Measurements from ENCODE around the gene MUC4.
"Not testable (repeated sequence)": the region's sequence is repeated elsewhere in the genome, so short reads cannot be mapped to it uniquely, and the experiment has no call there.

The MUC4 gene

GRCh38 chr3:195810455-195810845 is 1.3 kb downstream of the MUC4 start:
- DNase-seq (ENCODE audit: low read depth) = no peak

DNA sequence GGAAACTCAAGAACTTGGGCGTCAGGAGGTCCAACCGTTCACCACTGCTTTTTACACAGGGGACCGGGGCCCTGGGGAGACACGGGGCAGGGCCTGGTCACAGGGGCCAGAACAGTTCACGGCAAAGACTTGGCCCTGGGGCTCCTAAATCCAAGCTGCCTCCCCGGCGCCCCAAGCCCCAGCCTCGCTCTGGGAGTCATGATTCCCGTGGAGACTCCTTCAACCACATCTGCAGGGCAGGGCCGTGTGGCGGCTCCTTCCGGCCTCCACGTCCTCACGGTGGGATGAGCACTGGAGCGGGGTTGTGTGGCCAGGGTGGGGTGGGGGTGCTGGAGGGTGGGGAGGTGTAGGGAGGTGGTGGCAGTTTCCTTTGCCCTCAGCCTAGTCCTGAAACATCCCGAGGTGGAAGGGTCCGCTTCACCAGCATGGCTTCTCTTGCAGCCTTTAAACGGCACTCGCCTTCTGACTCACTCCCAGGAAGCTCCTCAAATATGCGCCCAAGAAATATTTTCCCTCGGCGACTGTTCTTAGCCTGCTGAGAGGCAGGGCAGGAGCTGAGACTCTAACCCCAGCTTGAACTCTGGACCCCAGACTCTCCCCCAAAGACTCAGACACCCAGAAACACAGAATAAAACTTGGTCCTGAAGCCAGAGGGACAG is 1.8 kb downstream of the MUC4 start:
- DNase-seq (ENCODE audit: low read depth) = no peak

DNA sequence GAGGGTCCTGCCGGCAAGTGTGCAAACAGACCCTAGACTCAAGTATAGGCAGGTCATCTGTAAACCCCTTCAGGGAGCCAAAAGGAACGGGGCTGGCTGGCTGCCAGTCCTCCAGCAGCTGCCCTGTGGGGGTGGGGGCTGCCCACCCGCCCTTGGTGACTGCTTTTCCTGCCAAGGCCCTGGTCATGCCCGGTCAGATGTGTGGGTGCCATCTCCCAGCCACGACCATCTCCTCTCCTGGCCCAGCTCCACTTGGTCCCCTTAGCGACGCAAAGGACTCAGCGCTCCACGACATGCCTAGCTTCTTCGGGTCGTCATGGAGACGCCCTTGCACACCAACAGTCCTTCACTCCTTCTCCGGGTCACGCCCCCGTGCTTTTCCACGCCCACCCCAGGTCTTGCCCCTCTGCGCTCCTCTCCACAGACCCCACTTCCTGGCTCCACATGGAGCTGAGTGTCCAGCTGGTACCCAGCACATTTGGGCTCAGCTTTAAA is 2.4 kb downstream of the MUC4 start:
- DNase-seq (ENCODE audit: low read depth) = no peak

GRCh38 chr3:195808741-195809290 is 2.9 kb downstream of the MUC4 start:
- DNase-seq (ENCODE audit: low read depth) = no peak

DNA sequence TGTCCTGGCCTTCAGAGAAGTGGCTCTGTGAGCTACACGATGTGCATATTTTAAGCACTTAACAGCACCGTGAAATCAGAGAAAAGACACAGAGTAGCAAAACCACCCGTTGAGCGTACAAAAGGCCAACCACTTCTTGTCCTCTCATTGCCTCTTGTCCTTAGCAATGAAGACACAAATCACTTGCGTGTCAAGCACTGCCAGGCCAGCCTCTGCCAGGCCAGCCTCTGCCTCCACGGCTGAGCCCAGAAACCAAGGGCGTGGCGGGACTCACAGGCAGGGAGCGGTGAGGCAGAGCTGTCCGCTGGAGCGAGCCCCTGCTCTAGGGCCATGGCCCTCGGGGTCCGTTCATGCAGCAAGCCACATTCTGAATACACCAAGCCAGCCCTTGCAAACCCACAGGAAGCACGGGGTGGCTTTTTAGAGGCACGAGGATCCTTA is 4.0 kb downstream of the MUC4 start:
- DNase-seq (ENCODE audit: low read depth) = no peak

DNA sequence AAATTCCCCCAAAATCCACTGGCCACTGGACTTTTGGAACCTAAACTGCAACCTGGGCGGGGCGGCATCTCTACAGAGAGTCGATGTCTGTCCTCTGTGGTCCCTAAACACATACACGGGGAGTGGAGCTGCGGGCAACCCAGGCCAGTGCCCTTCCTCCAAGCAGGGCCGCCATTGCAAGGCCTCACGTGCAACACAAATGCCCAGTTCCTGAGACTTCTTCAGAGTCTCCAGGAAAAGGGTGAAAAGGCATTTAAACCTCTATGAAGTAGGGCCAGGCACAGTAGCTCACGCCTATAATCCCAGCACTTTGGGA is 4.9 kb downstream of the MUC4 start:
- no peak for DNase-seq (ENCODE audit: low read depth)

DNA sequence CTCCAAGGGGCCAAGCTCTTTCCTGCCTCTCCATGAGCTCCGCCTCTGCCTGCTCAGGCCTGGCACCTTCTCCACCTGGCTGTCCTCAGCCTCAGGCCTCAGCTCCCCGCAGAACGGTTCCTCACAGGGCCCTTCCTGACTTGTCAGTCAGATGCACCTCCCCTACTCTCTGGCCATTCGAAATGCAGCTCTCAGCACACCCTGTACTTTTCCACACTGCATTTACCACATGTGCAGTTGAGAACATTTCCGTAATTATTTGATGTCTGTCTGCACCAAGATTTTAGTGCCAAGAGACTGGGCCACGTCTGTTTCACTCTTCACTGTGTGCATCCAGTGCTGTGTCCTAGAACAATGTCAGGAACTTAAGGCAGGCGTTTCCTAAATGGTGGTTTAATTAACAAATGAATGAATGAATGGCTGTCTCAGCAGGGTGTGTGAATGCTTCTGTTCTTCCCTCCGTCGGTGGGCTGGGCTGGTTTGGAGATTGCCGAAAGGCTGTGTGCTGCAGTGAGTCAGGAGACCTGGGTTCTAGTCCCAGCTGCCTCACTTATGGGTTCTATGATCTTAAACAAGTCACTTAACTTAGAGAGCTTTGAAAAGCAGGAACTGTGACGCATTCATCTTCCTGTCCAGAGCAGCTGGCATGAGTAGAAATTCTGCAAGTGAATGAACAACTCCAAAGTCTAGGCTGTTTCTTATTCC is 5.4 kb downstream of the MUC4 start:
- DNase-seq (ENCODE audit: low read depth) = no peak

DNA sequence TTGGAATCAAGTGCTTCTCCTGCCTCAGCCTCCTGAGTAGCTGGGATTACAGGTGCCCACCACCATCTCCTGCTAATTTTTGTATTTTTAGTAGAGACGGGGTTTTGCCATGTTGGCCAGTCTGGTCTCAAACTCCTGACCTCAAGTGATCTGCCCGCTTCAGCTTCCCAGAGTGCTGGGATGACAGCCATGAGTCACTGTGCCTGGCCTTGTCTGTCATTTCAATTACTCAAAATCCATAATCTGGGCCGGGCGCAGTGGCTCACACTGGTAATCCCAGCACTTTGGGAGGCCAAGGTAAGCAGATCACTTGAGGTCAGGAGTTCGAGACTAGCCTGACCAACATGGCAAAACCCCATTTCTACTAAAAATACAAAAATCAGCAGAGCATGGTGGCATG is 6.1 kb downstream of the MUC4 start:
- DNase-seq (ENCODE audit: low read depth) = not testable (repeated sequence)

GRCh38 chr3:195805181-195805580 is 6.5 kb downstream of the MUC4 start:
- no peak for DNase-seq (ENCODE audit: low read depth)

GRCh38 chr3:195803289-195803908 is 8.3 kb downstream of the MUC4 start:
- no peak for DNase-seq (ENCODE audit: low read depth)

DNA sequence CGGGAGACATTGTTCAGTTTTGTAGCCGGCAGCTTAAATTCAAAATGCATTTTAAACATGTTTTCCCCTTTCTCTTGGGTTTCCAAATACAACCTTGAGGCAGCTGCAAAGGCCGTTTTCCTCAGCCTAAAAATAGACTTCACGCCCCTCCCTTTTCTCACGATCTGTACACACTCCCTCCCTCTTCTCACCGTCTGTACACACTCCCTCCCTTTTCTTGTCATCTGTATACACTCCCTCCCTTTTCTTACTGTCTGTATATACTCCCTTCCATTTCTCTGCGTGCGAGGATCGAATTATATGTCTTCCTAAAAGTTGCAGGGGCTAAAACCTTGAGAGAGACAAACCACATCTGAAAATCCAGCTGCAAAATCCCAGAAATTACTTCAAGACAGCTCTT is 8.9 kb downstream of the MUC4 start:
- DNase-seq (ENCODE audit: low read depth) = no peak

DNA sequence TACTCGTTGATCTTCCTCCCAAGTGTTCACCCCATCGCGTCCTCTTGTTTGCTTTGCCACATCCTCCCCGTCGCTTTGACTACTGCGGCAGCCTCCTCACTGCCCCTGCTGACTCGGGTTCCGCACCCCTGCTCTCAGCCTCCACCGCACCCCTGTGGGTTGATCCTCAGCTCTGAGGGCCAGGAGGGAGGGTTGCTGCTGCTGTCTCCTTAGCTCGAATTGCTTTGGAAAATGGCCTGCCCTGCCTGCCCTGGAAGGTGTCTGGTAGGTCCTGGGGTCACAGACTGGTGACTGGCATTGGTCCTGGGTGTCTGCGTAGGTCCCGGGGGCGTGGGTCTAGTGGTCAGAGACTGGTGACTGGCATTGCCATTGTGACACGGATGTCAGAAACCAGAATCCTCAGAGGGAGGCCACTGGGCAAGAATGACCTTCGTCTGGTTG is 9.4 kb downstream of the MUC4 start:
- DNase-seq (ENCODE audit: low read depth) = no peak

GRCh38 chr3:195801251-195802183 is 10.2 kb downstream of the MUC4 start:
- DNase-seq (ENCODE audit: low read depth) = no peak

DNA sequence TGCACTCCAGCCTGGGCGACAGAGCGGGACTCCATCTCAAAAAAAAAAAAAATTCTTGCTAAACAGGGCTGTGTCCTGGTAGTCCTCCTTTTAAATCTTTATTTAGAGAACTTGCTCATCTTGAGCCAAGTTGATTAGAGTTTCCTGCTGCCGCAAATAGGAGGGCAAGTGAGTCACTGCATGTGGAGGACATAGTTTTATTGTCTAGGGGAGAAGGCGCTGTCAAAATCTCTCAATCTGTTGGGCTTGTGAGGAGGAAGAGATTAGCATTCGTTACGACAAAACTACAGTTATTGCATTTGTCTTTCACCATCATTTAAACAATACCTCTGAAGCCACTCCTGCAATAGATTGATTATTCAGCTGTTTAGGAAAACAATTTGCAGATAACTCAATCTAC is 11.5 kb downstream of the MUC4 start:
- no peak for DNase-seq (ENCODE audit: low read depth)

- DNase-seq (ENCODE audit: low read depth) = no peak
Measured at GRCh38 chr3:195796795-195797194, 14.9 kb downstream of the MUC4 start.

DNA sequence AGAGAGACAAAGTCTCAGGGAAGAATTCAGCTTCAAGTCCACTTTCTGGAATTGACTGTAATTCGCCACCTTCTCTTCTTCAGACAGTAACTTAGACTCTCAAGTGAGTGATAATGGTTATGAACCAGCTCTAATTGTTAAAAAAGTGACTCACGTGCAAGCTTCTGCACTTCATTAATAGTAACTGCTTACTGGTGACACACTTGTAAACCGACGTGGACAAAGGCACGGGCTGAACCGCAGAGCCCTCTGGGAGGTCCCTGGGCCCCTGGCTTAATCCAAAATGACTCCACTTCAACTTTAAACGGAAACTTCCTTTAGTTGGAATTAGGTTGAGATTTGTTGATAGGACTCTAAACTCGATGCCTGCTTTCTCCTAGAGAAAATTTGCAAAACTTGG is 17.0 kb downstream of the MUC4 start:
- no peak for DNase-seq (ENCODE audit: low read depth)

DNA sequence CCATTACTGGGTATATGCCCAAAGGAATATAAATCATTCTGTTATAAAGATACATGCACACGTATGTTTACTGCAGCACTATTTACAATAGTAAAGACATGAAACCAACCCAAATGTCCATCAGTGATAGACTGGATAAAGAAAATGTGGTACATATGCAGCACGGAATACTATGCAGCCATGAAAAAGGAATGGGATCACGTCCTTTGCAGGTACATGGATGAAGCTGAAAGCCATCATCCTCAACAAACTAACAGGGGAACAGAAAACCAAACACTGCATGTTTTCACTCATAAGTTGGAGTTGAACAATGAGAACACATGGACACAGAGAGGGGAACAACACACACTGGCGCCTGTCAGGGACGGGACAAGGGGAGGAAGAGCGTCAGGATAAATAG is 19.1 kb downstream of the MUC4 start:
- not testable (repeated sequence) for DNase-seq (ENCODE audit: low read depth)

DNA sequence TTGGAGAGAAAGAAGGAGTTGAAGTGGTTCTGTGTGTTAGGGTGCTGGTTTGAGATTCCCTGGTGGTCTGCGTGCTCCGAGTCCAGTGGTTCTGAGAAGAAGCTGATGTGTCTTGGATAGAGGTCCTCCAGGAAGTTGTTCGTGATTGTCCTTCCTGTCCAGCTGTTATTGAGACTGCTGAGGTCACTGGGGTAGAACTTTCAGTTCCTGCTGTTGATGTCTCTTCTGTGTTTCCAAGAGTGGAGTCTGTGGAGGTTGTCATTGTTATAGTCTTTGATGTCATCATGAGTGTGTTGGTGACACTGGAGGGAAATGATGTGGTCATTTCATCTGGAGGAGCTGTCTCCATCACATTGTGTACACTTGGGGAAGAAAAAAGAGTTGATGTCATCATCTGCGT is 20.8 kb downstream of the MUC4 start:
- DNase-seq (ENCODE audit: low read depth) = no peak

DNA sequence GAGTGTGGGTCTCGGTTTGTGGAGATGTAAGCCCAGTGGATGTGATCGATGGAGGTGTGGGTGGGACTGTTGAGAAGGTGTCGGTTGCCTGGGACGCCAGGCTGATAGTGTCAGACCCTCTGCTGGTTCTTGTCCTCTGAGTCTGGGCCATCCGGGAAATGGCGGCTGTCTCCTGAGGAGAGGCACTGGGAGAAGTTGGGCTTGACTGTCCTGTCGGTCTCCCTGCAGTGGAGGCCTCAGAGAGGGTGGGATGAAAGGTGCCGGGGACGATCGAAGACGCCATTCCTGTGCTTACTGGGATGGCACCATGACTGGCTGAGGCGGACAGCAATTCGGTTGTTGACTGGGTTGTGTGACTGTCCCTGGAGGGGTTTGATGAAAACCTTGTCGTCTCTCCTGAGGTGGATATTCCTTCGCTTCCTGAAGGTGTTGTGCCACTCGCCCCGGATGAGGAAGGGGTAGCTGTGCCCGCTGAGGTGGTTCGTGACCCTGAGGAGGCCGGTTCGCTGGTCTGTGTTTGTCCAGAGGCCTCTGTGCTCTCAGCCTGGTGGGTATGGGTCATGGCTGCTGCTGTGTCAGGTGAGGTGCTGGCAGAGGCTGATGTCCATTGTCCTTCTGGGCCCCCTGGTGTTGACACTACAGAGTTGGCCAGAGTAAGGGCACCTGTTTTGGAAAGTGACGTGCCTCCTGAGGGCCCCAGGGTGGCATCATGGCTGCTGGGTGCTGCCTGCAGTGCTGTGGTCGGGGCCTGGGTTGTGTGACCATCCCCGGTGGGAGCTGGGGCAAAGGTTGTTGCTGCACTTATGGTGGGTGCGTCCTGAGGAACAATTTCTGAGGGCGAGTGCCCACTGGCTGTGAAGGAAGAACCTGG is 22.8 kb downstream of the MUC4 start:
- no peak for DNase-seq (ENCODE audit: low read depth)

GRCh38 chr3:195785781-195786405 is 25.8 kb downstream of the MUC4 start:
- DNase-seq (ENCODE audit: low read depth) = not testable (repeated sequence)
